HepG2 (cell line): ENCODE data around the gene CDC42EP3. TPM values are rescaled to one million over a fixed set of nuclear protein-coding genes. Genes with fewer than 3 reads are reported as not detected.

ENCODE experiments used
- ATAC-seq: fragments of 200-7000 bp; cut with Tn5 transposase; 3 replicates; pipeline ENCODE4 v1.9.1; 2020; ENCODE audit warnings: mild to moderate bottlenecking, moderate library complexity
- BruUV-seq: library from RNA; stranded (reverse); fragments of 400-500 nt; replicated peaks from 2 replicates; lab custom pipeline; 2021; lab: Mats Ljungman, UMichigan
- CTCF ChIA-PET: fragments of 300-600 bp; formaldehyde crosslinking; extraction: SDS; loops from one replicate; lab custom pipeline; 2021; ENCODE audit warnings: low total read pairs, inconsistent platforms, low intra/inter-chr PET ratio; lab: Yijun Ruan, JAX
- POLR2A ChIA-PET: fragments of 350-600 bp; sonication (Branson Sonifier 250); formaldehyde crosslinking; loops from one replicate; lab custom pipeline; 2020; ENCODE audit warnings: antibody characterized with exemption, inconsistent platforms; lab: Yijun Ruan, JAX
- DNase-seq: peaks from one replicate; pipeline ENCODE4 v3.0.0-alpha.2; 2015; ENCODE audit warnings: low spot score
- FAIRE-seq: peaks from 3 replicates; lab custom pipeline; 2011; peaks lifted over from hg19 to GRCh38; lab: Jason Lieb, UNC
- H2AFZ ChIP-seq: one replicate; pipeline ENCODE4 v1.6.1; 2011; ENCODE audit warnings: low read length, inconsistent platforms
- H3K27ac ChIP-seq: fragments of 300-600 bp; 3 replicates; pipeline ENCODE4 v1.8.0; 2011; ENCODE audit warnings: mixed run types, mild to moderate bottlenecking, mixed read lengths, low read length, inconsistent platforms; ENCODE audit not compliant: insufficient read depth; ENCODE audit errors: extremely low read length
- H3K27me3 ChIP-seq, 2 experiments: fragments of 200-600 bp in 1 of 2; 2 replicates in 1 of 2; 3 replicates in 1 of 2; pipeline versions ENCODE4 v1.6.0 to v1.8.0; 2011; ENCODE audit warnings: low read length in 2 of 2, mild to moderate bottlenecking in 2 of 2, moderate library complexity in 2 of 2, inconsistent platforms in 1 of 2; ENCODE audit not compliant: insufficient read depth in 2 of 2, control insufficient read depth in 1 of 2
- H3K36me3 ChIP-seq, 2 experiments: fragments of 200-600 bp in 1 of 2; replicated peaks in 1 of 2; 2 replicates in 1 of 2; 3 replicates in 1 of 2; pipeline versions ENCODE4 v1.5.1 to v1.8.0; 2011; ENCODE audit warnings: low read length in 2 of 2, inconsistent platforms in 1 of 2; ENCODE audit not compliant: insufficient read depth in 2 of 2, control insufficient read depth in 1 of 2
- H3K4me1 ChIP-seq: 2 replicates; pipeline ENCODE4 v1.5.1; 2012; ENCODE audit warnings: low read length, inconsistent platforms; ENCODE audit not compliant: insufficient read depth
- H3K4me2 ChIP-seq: 2 replicates; pipeline ENCODE4 v1.6.0; 2011; ENCODE audit warnings: low read depth, low read length, inconsistent platforms
- H3K4me3 ChIP-seq, 3 experiments: fragments of 200-600 bp in 1 of 3; sonication (generic), shearing (Covaris generic) in 1 of 3; replicated peaks in 1 of 3; 2 replicates each; pipeline ENCODE4 v1.5.1; 2011 to 2016; ENCODE audit warnings: low read length in 3 of 3, inconsistent platforms in 2 of 3, low read depth in 2 of 3, mild to moderate bottlenecking in 2 of 3, control low read depth in 1 of 3, mixed read lengths in 1 of 3; ENCODE audit not compliant: insufficient read depth in 1 of 3
- H3K79me2 ChIP-seq: one replicate; pipeline ENCODE4 v1.6.1; 2011; ENCODE audit warnings: low read length, inconsistent platforms; ENCODE audit not compliant: insufficient read depth
- H3K9ac ChIP-seq: 2 replicates; pipeline ENCODE4 v1.6.0; 2011; ENCODE audit warnings: mild to moderate bottlenecking, low read depth, low read length, inconsistent platforms; ENCODE audit not compliant: insufficient read depth
- H3K9me3 ChIP-seq: 2 replicates; pipeline ENCODE4 v1.5.1; 2012; ENCODE audit warnings: mild to moderate bottlenecking, low read length
- H4K20me1 ChIP-seq: 2 replicates; pipeline ENCODE4 v1.6.0; 2011; ENCODE audit warnings: inconsistent platforms, mild to moderate bottlenecking, low read length, moderate library complexity; ENCODE audit not compliant: insufficient read depth
- CREBL2 ChIP-seq: sonication (generic); formaldehyde crosslinking; IDR thresholded peaks from 2 replicates; pipeline ENCODE4 v1.8.1; 2023; ENCODE audit warnings: missing genetic modification reagents, mild to moderate bottlenecking, borderline replicate concordance
- E2F2 ChIP-seq: sonication (generic); formaldehyde crosslinking; IDR thresholded peaks from 2 replicates; pipeline ENCODE4 v1.4.0; 2020; ENCODE audit warnings: missing genetic modification reagents, borderline replicate concordance
- IRF2 ChIP-seq: IDR thresholded peaks from 2 replicates; pipeline ENCODE4 v1.6.1; 2018; ENCODE audit warnings: missing genetic modification reagents, missing compliant biosample characterization
- JUND ChIP-seq: sonication (generic); formaldehyde crosslinking; IDR thresholded peaks from 2 replicates; pipeline ENCODE4 v1.8.0; 2022; ENCODE audit warnings: mild to moderate bottlenecking, missing genetic modification reagents
- MAFG ChIP-seq: sonication (generic); formaldehyde crosslinking; IDR thresholded peaks from 2 replicates; pipeline ENCODE4 v1.5.1; 2020; ENCODE audit warnings: mild to moderate bottlenecking, missing genetic modification reagents
- SMYD3 ChIP-seq: sonication (generic); formaldehyde crosslinking; IDR thresholded peaks from 2 replicates; pipeline ENCODE4 v1.8.1; 2023; ENCODE audit warnings: mild to moderate bottlenecking, missing genetic modification reagents
- TFDP1 ChIP-seq: IDR thresholded peaks from 2 replicates; pipeline ENCODE4 v1.6.1; 2016; ENCODE audit warnings: missing compliant biosample characterization, missing genetic modification reagents, borderline replicate concordance
- ZNF724P ChIP-seq: sonication (generic); formaldehyde crosslinking; IDR thresholded peaks from 2 replicates; pipeline ENCODE4 v1.8.0; 2022; ENCODE audit warnings: missing genetic modification reagents, borderline replicate concordance
- ZNF780A ChIP-seq: sonication (generic); formaldehyde crosslinking; IDR thresholded peaks from 2 replicates; pipeline ENCODE4 v1.8.0; 2022; ENCODE audit warnings: mild to moderate bottlenecking, missing genetic modification reagents, moderate library complexity
- WGBS: methylation state at CpG from one replicate; pipeline ENCODE4 v1.1.6; 2017; ENCODE audit warnings: low lambda C conversion rate; 5-methylcytosine and 5-hydroxymethylcytosine counted together
- in situ Hi-C: cut with HindIII; loops from 2 replicates; pipeline ENCODE4 v1.10.0; 2017; ENCODE audit warnings: low pct_unique_long_range_greater_than_20kb; ENCODE audit not compliant: extremely low pct_ligation_motif_present
- intact Hi-C: fragments of 100-400 bp; cut with micrococcal nuclease; formaldehyde crosslinking; loops from one replicate; pipeline ENCODE4 v1.10.0; 2022; ENCODE audit not compliant: unreplicated experiment
- polyA plus RNA-seq, 8 experiments: library from polyadenylated mRNA; depleted of rRNA in 3 of 8; stranded (reverse) in 7 of 8; unstranded in 1 of 8; fragments of >200 nt; fragmentation: Illumina TruSeq in 4 of 8; extraction: Trizol in 4 of 8; gene quantifications; 2 replicates each; pipeline versions ENCODE4 v1.2.1 to v1.2.3, GENCODE V29; 2011 to 2016; ENCODE audit warnings: low read depth in 4 of 8, missing spikeins in 1 of 8, mixed read lengths in 1 of 8; ENCODE audit not compliant: insufficient read depth in 1 of 8
- total RNA-seq, 5 experiments: library from RNA; depleted of rRNA; stranded (reverse); fragments of >200 nt; fragmentation: Illumina TruSeq; extraction: Trizol; gene quantifications; 2 replicates each; pipeline ENCODE4 v1.2.3, GENCODE V29; 2016; ENCODE audit warnings: low read depth in 1 of 5

CDC42EP3 gene
- total and polyA plus RNA-seq, 2 of the 13 experiments (the other 11 are each of a cell fraction or from before 2014, with no cell fraction given) = 0.01 TPM; not detected in 1

GRCh38 chr2:37643730-37644078, 27.7 kb downstream of the CDC42EP3 start:
- Histone ChIP-seq H4K20me1 (no peaks in the 10 kb centered on the region), H3K4me1 (no peaks in the 10 kb centered on the region), H3K4me2 (no peak overlapping the region), H3K27me3 (peaks cover 2 to 24% of the 10 kb centered on the region in 2 experiments; a peak in 4 of 5 replicates), H3K27ac (no peak overlapping the region), H3K9me3 (no peaks in the 10 kb centered on the region), H3K79me2 (no peaks in the 10 kb centered on the region), H3K4me3 (no peak overlapping the region), H3K9ac (no peak overlapping the region), H3K36me3 (no peaks in the 10 kb centered on the region), H2AFZ (no peak overlapping the region)
- in situ Hi-C loops (no loop called here), intact Hi-C loops (loop anchor here (10.0 kb wide), 1 partner anchor 249 kb away; no protein-coding TSS in a partner anchor)
- no peak for ATAC-seq
- no peak for FAIRE-seq
- BruUV-seq = no TSS peak
- TF ChIP-seq CREBL2 (CRISPR knock-in tag) (no peak), ZNF780A (CRISPR knock-in tag) (no peak), IRF2 (no peak), MAFG (no peak), ZNF724P (CRISPR knock-in tag) (no peak), SMYD3 (CRISPR knock-in tag) (no peak), TFDP1 (CRISPR knock-in tag) (no peak), E2F2 (CRISPR knock-in tag) (no peak), JUND (CRISPR knock-in tag) (no peak)
- 44% methylated on average over 5 of the region's 5 CpGs for WGBS
- DNase-seq = no peak
- ChIA-PET POLR2A (no interaction called here), CTCF (no interaction called here)
